Measurements from ENCODE around the gene UTS2R. TPM values are rescaled to one million over a fixed set of nuclear protein-coding genes. Genes with fewer than 3 reads are reported as not detected.

The UTS2R gene
- polyA plus RNA-seq, 1 donor from 2014 or later = not detected

GRCh38 chr17:82405051-82405450 is 33.5 kb downstream of the UTS2R start:
- Histone ChIP-seq H3K4me2 (ENCODE audit: low read length) (no peak overlapping the region), H3K27me3 (ENCODE audit: insufficient read depth, low read depth, low read length) (no peaks in the 10 kb centered on the region), H3K79me2 (replicated peaks; ENCODE audit: insufficient read depth, low read length) (no peaks in the 10 kb centered on the region), H3K9me2 (ENCODE audit: insufficient read depth, low read length) (no peaks in the 10 kb centered on the region), H3K4me3 (ENCODE audit: low read length) (no peak overlapping the region), H2AFZ (ENCODE audit: low read depth, low read length) (no peak overlapping the region), H3K9ac (ENCODE audit: low read length) (no peak overlapping the region), H4K20me1 (ENCODE audit: insufficient read depth) (no peaks in the 10 kb centered on the region), H3K9me3 (ENCODE audit: low read length) (no peaks in the 10 kb centered on the region), H3F3A (ENCODE audit: insufficient read depth, low read length, poor library complexity, severe bottlenecking) (no peaks in the 10 kb centered on the region), H3K36me3 (ENCODE audit: insufficient read depth, low read length) (no peaks in the 10 kb centered on the region), H3K27ac (ENCODE audit: low read length) (no peak overlapping the region)
- TF ChIP-seq, protein P1, sequence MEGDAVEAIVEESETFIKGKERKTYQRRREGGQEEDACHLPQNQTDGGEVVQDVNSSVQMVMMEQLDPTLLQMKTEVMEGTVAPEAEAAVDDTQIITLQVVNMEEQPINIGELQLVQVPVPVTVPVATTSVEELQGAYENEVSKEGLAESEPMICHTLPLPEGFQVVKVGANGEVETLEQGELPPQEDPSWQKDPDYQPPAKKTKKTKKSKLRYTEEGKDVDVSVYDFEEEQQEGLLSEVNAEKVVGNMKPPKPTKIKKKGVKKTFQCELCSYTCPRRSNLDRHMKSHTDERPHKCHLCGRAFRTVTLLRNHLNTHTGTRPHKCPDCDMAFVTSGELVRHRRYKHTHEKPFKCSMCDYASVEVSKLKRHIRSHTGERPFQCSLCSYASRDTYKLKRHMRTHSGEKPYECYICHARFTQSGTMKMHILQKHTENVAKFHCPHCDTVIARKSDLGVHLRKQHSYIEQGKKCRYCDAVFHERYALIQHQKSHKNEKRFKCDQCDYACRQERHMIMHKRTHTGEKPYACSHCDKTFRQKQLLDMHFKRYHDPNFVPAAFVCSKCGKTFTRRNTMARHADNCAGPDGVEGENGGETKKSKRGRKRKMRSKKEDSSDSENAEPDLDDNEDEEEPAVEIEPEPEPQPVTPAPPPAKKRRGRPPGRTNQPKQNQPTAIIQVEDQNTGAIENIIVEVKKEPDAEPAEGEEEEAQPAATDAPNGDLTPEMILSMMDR (IDR thresholded peaks at IDR 0.05; ENCODE audit: poor library complexity, severe bottlenecking) = no peak
- TF ChIP-seq, protein P2, sequence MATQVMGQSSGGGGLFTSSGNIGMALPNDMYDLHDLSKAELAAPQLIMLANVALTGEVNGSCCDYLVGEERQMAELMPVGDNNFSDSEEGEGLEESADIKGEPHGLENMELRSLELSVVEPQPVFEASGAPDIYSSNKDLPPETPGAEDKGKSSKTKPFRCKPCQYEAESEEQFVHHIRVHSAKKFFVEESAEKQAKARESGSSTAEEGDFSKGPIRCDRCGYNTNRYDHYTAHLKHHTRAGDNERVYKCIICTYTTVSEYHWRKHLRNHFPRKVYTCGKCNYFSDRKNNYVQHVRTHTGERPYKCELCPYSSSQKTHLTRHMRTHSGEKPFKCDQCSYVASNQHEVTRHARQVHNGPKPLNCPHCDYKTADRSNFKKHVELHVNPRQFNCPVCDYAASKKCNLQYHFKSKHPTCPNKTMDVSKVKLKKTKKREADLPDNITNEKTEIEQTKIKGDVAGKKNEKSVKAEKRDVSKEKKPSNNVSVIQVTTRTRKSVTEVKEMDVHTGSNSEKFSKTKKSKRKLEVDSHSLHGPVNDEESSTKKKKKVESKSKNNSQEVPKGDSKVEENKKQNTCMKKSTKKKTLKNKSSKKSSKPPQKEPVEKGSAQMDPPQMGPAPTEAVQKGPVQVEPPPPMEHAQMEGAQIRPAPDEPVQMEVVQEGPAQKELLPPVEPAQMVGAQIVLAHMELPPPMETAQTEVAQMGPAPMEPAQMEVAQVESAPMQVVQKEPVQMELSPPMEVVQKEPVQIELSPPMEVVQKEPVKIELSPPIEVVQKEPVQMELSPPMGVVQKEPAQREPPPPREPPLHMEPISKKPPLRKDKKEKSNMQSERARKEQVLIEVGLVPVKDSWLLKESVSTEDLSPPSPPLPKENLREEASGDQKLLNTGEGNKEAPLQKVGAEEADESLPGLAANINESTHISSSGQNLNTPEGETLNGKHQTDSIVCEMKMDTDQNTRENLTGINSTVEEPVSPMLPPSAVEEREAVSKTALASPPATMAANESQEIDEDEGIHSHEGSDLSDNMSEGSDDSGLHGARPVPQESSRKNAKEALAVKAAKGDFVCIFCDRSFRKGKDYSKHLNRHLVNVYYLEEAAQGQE (IDR thresholded peaks at IDR 0.05; ENCODE audit: borderline replicate concordance) = no peak
- TF ChIP-seq POLR2AphosphoS5 (IDR thresholded peaks at IDR 0.05) (no peak), EP300 (conservative IDR thresholded peaks at IDR 0.05; ENCODE audit: poor library complexity, severe bottlenecking) (no peak), SMC3 (conservative IDR thresholded peaks at IDR 0.05; ENCODE audit: poor library complexity) (no peak), RAD21 (conservative IDR thresholded peaks at IDR 0.05) (no peak)

- Histone ChIP-seq H3K9ac (ENCODE audit: low read length) (no peak overlapping the region), H3K36me3 (ENCODE audit: insufficient read depth, low read length) (no peaks in the 10 kb centered on the region), H3K79me2 (replicated peaks; ENCODE audit: insufficient read depth, low read length) (no peaks in the 10 kb centered on the region), H3K27me3 (ENCODE audit: insufficient read depth, low read depth, low read length) (no peaks in the 10 kb centered on the region), H3K9me3 (ENCODE audit: low read length) (no peaks in the 10 kb centered on the region), H3F3A (ENCODE audit: insufficient read depth, low read length, poor library complexity, severe bottlenecking) (no peaks in the 10 kb centered on the region), H3K27ac (ENCODE audit: low read length) (no peak overlapping the region), H3K4me2 (ENCODE audit: low read length) (no peak overlapping the region), H4K20me1 (ENCODE audit: insufficient read depth) (no peaks in the 10 kb centered on the region), H3K9me2 (ENCODE audit: insufficient read depth, low read length) (no peaks in the 10 kb centered on the region), H3K4me3 (ENCODE audit: low read length) (no peak overlapping the region), H2AFZ (ENCODE audit: low read depth, low read length) (no peak overlapping the region)
- TF ChIP-seq SMC3 (conservative IDR thresholded peaks at IDR 0.05; ENCODE audit: poor library complexity) (no peak), MXI1 (conservative IDR thresholded peaks at IDR 0.05; ENCODE audit: poor library complexity, severe bottlenecking) (no peak), EZH2 (IDR thresholded peaks at IDR 0.05; ENCODE audit: borderline replicate concordance, insufficient read depth, low read length, poor library complexity, severe bottlenecking) (no peak), TAF1 (IDR thresholded peaks at IDR 0.05; ENCODE audit: low read depth) (no peak), RAD21 (conservative IDR thresholded peaks at IDR 0.05) (no peak), EP300 (conservative IDR thresholded peaks at IDR 0.05; ENCODE audit: poor library complexity, severe bottlenecking) (no peak), POLR2AphosphoS5 (IDR thresholded peaks at IDR 0.05) (no peak)
- TF ChIP-seq, protein P2 (IDR thresholded peaks at IDR 0.05; ENCODE audit: borderline replicate concordance) = no peak
- TF ChIP-seq, protein P1 (IDR thresholded peaks at IDR 0.05; ENCODE audit: poor library complexity, severe bottlenecking) = no peak
These were observed 34.6 kb downstream of the UTS2R start for GRCh38 chr17:82406131-82406671.
